GM23248 (cell line): ENCODE measurements around the gene POLR3H.

Source experiments
- EZH2 ChIP-seq: fragments of 200-600 bp; sonication (generic); IDR thresholded peaks from 2 replicates; pipeline ENCODE4 v1.6.1; 2018; ENCODE audit warnings: antibody characterized with exemption, mild to moderate bottlenecking; ENCODE audit not compliant: insufficient read depth, poor library complexity, severe bottlenecking
- EZH2phosphoT487 ChIP-seq: fragments of 200-600 bp; sonication (generic); IDR thresholded peaks from 2 replicates; pipeline ENCODE4 v1.6.1; 2018; ENCODE audit warnings: antibody characterized with exemption, moderate library complexity, mild to moderate bottlenecking, low read depth; ENCODE audit not compliant: insufficient read depth

DNA sequence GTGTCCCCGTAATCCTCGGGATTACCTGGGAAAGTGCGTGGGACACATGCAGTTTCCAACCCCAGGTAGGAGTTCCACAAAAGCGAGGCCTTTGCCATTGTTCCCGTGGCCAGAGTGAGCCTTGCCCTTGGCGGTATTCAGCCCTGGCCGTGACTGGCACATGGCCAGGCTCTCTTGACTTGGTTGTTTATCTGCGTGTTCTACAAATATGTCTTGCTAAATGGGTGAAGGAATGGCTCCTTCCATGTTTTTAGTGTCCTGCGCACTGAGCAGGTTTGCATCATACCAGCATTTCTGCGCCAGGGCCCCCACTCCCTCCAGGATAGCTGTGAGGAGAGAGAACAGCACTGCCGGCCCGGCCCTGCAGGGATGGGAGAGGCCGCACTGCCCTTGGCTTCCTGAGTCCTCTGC, 20.0 kb downstream of the POLR3H start:
- no peak for TF ChIP-seq EZH2
- no peak for TF ChIP-seq EZH2phosphoT487
